NCI-H774 (cell line): ENCODE data around the gene POLD1.
"Not testable (repeated sequence)": the region's sequence is repeated elsewhere in the genome, so short reads cannot be mapped to it uniquely, and the experiment has no call there.

Source experiments
- DNase-seq: peaks from one replicate; lab custom pipeline; 2025; lab: John Stamatoyannopoulos, UW

The POLD1 gene

DNA sequence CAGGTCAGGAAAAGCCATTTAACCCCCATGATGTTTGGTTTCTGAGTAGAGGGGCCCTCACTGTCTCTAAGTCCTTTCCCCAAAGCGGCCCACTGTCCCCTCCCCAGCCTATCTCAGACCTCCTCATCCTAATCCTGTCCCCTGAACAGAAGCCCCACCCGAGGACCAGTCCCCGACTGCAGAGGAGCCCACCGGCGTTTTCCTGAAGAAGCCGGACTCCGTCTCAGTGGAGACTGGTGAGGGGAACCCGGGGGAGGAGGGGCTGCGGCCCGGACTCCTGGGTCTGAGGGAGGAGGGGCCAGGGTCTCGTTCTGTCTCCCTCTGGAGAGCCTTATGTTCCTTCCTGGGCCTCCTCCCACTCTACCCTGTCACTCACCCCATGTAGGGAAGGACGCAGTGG is 51.5 kb downstream of the POLD1 start:
- DNase-seq, result no peak

DNA sequence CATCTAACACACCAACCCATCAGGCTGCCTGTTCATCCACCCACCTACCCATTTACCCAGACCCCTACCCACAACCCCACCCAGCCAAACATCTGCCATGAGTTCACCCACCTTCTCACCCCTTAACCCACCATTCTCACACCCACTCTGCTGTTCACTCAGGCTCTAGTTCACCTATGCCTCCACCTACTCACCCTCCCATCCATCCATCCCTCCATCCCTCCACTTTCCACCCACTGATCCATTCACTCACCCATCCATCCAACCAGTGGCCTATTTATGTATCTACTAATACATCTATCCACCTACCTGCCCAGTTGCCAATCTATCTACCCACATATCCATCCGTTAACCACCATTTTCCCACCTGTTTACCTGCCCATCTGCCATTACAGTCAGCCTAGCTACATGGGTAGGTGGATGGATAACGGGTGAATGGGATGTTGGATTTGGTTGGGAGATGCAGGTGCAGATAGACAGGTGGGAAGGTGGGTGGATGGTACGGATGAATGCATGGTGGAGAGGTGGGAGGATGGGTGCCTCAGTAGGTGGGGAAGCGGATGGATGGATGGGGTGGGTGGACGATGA is 53.8 kb downstream of the POLD1 start:
- no peak for DNase-seq

DNA sequence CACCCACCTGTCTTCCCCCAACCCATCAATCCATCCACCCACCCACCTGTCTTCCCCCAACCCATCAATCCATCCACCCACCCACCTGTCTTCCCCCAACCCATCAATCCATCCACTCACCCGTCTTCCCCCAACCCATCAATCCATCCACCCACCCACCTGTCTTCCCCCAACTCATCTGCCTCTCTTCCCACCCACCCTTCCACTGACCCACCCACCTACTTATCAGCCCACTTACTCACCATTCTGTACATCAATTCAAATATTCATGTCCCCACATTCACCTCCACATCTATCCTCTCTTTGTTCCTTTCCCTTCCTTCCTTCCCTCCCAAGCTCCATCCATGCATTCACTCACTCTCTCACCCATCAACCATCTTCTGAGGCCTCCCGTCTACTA is 55.0 kb downstream of the POLD1 start:
- not testable (repeated sequence) for DNase-seq

DNA sequence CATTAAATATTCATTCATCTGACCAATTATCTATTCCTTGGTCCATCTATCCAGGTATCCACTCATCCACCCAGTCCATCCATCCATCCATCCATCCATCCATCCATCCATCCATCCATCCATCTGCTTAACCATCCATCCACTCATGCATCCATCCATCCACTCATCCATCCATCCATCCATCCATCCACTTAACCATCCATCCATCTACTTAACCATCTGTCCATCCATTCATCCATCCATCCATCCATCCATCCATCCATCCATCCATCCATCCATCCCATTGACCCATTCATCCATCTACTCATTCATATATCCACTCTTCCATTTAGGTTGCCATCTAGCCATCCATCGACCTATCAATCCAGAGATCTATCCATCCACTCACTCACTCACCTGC is 59.9 kb downstream of the POLD1 start:
- DNase-seq, result no peak

DNA sequence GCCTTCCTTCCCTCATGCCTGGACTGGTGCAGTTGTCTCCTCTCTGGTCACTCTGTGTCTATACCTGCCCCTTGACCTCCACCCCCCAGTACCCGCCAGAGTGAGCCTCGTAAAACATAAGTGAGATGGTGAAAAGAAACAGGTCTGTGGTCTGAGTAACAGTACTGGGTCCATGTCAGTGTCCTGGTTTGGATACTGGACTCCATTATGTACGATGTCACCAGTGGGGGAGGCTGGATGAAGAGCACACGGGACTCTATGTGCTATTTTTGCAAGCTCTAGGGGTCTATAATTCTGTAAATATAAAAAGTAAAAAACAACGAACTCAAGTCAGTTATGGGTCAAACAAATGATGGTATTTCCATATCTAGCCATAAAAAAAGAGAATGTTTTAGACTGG is 62.9 kb downstream of the POLD1 start:
- no peak for DNase-seq

DNA sequence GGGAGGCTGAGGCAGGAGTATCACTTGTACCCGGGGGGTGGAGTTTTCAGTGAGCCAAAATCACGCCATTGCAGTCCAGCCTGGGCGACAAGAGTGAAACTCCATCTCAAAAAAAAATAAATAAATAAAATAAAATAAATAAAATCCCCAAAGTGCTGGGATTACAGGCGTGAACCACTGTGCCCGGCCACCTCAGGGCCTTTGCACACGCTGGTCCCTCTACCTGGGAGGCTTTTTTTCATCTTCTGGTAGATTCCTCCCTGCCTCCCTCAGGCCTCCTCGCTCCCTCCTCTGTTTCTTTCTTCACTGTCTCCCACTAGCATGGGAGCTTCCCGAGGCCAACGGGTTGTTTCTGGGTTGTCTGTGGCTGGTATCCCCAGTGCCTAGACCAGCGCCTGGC is 63.6 kb downstream of the POLD1 start:
- no peak for DNase-seq

DNA sequence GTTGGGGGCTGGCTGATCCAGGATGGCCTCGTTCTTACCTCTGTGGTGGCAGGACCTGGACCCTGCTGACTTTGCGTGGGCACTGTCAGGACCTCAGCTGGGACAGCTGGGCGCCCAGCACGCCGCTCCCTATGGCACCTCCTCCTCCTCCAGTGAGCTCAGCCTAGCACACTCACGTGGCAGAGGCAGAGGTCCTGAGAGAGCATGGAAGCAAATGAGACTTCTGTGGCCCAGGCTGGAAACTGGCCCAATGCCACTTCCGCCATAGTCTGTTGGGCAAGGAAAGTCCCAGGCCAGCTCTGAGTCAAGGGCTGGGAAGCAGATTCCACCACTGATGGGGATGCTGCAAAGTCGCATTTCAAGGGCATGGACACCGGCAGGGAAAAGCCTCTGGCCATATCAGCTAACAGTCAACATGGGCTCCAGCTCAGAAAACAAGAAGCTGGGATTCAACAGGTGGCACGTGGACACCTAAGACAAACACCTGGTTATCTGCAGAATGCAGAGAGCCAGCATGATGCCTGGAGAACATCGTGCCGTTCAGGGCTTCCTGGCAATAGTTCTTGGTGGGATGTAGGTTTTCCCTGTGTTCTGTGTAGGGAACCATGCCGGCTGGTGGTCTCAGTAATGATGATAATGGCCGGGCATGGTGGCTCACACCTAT is 65.2 kb downstream of the POLD1 start:
- no peak for DNase-seq

DNA sequence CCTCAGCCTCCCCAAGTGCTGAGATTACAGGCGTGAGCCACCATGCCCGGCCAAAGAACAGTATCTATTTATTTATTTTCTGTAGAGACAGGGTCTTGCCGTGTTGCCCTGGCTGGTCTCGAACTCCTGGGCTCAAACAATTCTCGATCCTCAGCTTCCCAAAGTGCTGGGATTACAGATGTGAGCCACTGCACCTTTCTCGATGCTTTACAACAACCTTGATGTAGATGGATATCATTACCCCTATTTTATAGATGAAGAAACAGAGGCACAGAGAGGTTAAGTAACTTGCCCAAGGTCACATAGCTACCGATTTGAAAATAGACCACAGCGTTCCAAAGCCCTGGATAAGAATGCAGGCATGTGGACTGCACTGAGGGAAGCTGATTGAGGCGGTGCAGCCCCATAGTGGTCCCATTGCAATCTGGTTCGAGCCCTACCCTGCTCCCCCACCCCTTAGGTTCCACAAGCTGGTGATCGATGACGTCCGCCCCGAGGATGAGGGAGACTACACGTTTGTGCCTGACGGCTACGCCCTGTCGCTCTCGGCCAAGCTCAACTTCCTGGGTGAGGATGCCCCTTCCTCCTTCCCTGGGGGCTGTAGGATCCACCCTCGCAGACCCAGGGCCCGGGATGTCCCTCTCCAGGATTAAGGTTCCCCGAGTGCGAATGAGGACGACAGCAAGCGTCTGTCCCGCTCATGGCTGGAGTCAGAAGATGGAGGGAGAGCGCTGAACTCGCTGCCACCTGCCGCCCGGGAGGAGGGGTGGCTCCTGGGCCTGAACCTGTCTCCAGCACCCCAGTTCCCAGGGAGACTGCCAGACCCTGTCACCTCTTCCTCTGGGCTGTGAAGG is 66.4 kb downstream of the POLD1 start:
- no peak for DNase-seq

DNA sequence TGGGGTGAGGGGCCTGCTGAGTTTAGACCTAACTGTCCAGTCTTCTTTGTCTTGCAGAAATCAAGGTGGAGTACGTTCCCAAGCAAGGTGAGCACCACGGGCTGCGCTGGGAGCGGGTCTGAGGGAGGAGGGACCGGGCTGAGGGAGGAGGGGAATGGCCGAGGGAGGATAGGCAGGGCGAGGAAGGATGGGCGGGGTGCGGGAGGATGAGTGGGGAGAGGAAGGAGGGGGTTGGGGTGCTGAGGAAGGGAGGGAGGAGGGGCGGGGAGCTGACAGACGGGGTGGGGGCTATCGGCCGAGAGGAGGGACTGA is 67.0 kb downstream of the POLD1 start:
- no peak for DNase-seq

DNA sequence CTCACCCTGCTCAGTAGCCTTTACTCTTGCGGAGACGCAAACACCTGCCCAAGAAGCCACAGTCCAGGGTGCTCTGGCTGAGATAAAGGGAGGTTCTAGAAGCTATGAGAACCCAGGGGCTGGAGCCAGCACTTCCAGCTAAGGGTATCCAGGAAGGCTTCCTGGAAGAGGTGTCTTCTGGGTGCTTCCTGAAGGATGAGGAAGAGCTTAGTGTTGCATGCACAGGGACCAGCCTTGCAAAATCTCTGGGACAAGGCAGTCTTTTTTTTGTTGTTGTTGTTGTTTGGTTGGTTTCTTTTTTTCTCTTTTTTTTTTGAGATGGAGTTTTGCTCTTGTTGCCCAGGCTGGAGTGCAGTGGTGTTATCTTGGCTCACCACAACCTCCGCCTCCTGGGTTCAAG is 69.1 kb downstream of the POLD1 start:
- no peak for DNase-seq

DNA sequence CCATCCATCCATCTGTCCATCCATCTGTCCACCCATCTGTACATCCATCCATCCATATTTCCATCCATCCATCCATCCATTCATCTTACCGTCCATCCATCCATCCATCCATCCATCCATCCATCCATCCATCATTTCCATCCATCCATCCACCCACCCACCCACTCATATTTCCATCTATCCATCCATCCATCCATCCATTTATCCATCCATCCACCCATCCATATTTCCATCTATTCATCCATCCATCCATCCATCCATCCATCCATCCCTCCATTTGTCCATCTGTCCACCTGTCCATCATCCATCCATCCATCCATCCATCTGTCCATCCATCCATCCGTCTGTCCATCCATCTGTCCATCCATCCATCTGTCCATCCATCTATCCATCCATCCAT is 71.8 kb downstream of the POLD1 start:
- no peak for DNase-seq

DNA sequence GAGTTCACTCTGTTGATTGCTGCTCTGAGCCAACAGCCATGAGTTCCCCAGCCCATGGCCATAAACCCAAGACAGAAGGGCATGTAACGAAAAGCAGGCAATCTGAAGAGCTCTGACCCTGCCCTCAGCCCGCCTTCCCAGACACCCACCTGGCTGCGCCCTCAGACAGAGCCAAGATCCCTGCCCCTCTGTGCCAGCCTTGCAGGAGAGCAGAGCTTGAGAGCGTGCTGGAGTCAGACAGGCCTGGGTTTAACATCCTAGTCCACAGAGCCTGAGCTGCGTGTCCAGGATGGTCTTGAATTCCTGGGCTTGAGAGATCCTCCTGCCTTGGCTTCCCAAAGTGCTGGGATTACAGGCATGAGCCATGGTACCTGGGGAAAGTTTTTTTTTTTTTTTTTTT is 73.2 kb downstream of the POLD1 start:
- DNase-seq, result no peak

DNA sequence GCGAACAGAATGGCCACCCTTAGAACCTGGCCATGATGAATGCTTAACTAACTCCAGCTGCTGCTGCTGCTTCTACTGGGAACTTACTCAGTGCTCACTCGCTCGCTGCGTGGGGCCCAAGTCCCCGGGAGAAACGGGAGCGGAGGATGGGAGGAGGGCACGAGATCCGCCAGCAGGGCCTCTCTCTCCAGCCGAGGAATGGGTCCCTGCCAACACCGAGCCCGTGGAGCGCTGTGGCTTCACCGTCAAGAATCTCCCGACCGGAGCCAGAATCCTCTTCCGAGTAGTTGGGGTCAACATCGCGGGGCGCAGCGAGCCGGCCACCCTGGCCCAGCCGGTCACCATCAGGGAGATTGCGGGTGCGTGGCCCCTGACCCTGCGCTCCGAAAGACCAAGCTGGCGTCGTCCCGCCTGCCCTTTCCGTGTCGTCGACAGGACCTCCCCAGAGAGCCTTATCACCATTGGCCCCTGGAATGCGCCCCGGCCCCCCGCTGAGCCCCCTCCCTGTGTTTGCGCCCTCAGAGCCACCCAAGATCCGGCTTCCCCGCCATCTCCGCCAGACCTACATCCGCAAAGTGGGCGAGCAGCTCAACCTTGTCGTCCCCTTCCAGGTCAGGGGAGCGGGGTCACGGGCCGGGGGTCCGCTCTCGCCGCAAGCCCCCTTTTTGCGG is 74.4 kb downstream of the POLD1 start:
- DNase-seq, result no peak

DNA sequence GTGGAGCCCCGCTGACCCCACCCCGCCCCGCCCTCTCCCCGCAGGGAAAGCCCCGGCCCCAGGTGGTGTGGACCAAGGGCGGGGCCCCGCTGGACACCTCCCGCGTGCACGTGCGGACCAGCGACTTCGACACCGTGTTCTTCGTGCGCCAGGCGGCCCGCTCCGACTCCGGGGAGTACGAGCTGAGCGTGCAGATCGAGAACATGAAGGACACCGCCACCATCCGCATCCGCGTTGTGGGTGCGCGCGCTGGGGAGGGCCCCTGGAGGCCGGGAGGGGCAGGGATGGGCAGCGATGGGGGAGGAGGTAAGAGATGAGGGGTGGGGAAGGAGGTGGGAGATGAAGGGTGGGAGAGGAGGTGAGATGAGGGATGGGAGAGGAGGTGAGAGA is 74.9 kb downstream of the POLD1 start:
- DNase-seq, result no peak

DNA sequence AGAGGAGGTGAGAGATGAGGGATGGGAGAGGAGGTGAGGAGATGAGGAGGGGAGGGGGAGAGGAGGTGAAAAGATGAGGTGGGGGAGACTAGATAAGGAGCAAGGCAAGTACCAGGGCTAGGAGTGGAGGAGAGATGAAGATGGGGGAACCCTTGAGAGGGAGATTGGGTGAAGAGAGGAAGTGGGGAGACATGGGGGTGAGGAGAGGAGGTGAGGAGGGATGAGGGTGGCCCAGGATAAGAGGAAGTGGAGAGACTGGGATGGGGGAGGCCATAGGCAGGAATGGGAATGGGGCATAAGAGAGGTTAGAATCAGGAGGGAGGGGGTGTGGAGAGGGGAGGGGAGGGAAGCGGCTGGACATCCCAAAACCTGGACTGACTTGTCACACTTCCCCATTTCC is 75.5 kb downstream of the POLD1 start:
- DNase-seq, result no peak

DNA sequence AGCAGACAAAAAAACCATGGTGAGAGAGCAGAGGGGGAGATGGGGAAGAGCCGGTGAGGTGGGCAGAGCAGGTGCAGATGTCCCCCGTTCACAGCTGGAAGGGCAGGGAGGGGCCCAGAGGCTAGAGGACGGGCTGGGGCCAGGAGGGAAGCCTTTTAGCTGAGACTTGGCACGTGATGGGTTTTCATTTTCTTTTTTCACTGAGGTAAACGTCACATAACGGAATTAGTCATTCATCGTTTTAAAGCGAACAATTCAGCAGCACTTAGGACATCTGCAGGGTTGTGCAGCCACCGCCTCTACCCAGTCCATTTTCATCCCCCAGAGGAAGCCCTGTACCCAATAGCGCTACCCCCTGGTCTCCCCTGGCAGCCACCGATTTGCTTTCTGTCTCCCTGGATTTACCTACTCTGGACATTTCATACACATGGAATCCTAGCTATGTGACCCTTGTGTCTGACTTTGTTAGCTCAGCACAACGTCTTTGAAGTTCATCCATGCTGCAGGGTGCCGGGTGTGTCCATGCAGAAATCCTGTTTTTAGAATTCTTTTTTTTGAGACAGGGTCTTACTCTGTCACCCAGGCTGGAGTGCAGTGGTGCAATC is 76.1 kb downstream of the POLD1 start:
- DNase-seq, result no peak

DNA sequence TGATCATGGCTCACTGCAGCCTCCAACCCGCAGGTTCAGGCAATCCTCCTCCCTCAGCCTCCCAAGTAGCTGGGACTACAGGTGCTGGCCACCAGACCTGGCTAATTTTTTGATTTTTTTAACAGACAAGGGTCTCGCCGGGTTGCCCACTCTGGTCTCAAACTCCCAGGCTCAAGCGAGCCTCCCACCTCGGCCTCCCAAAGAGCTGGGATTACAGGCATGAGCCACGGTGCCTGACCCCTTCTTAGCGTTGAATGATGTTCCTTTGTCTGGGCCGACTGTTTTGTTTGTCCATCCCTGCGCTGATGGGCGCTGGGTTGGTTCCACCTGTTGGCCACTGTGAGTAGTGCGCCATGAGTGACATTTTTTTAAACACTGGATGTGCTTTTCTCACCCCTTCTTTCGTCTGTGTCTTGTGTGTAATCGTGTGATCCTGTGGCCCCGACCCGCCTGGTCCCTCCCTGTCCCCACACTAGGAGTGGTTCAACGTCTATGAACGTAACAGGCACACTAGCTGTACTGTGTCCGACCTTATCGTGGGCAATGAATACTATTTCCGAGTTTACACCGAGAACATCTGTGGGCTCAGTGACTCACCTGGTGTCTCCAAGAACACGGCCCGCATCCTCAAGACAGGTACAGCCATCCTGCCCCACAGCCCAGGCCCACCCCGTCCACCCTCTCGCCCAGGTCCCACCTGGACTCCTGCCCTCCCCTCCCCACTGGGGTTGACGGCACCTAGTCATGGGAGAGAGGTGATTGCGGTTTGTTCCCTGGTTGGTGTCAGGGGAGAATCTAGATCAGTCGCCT is 77.1 kb downstream of the POLD1 start:
- DNase-seq, result peak; percentile 56

DNA sequence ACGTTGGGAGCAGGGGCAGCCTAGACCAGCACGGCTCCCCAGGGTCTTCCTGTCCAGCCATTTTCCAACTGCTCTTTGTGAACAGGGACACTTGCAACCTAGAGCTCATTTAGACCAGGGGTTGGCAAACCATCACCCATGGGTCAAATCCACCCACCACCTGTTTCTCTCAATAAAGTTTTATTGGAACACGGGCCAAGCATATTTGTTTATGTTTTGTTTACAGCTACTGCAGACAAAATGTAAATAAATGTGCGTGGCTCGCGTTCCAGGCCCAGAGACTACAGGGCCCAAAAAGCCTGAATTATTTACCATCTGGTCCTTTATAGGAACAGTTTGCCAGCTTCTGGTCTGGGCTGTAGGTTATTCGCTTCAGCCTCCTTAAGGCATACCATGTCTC is 78.8 kb downstream of the POLD1 start:
- no peak for DNase-seq

DNA sequence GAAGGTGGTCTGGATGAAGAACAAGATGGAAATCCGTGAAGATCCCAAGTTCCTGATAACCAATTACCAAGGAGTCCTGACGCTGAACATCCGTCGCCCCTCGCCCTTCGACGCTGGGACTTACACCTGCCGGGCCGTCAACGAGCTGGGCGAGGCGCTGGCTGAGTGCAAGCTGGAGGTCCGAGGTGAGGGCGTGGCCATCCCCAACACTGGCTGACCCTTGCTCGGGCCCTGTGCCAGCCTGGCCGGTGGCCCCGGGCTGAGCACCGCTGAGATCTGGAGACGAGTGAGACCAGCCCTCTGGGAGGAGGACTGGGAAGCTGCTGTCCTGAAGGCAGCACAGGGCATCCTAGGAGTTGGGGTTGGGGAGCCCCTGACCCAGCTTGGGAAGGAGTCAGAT is 80.2 kb downstream of the POLD1 start:
- DNase-seq, result no peak

DNA sequence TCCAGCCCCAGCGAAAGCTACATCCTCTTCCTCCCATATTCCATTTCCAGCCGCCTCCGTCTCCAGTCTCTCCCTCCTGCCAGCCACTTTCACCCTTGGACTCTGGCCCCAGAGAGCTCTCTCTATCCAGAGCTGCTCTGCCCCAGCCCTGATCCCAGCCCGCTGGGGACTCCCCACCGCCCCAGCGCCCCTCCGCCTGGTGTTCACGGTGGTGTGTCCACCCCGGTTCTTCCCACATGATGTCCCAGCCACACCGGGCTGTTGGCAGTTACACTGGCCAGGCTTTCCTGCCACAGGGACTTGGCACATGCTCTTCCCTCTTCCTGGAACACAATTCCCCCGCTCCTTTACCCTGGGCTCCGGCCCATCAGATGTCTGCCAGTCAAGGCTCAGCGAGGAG is 80.9 kb downstream of the POLD1 start:
- DNase-seq, result no peak

DNA sequence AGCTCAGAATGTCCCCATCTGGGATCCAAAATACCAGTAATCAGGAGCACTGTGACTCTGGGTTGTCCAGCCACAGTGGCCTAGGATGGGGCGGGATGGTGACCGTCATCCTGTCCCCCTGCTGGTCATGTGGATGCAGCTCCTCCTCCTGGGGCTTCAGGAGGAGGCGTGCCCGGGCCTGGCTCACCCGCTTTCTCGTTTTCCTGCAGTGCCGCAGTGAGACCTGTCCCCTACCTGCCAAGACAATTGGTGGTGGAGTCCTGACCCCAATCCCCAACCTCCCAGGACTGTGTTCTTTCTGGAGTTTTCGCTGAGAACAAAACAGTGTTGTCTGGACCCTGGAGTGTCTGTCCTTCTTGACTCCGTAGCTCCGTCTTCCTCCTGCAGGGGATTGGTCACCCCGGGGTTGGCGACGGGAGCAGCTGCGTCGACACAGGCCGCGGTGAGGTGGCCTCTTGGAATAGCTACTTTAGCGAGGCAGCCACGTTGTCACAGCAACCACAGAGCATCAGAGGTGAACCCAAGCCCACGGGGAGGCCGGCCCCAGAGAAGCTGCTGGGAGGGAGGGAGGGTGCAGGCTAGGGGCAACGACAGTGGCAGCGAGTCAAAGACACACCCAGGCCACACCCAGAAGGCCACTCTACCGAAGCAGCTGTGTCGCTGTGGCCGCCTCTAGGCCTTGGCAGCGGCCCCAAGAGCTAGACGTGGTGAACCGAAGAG is 82.0 kb downstream of the POLD1 start:
- peak; percentile 78 for DNase-seq
